DOHH2 (cell line): Measurements from ENCODE around the gene GLIS2.

Source experiments
- H3F3A ChIP-seq: fragments of 200-600 bp; sonication (generic), shearing (Covaris generic); 2 replicates; pipeline ENCODE4 v1.6.0; 2016; ENCODE audit warnings: antibody characterized with exemption, mild to moderate bottlenecking; ENCODE audit not compliant: control insufficient read depth, insufficient read depth
- H3K27ac ChIP-seq: fragments of 200-600 bp; sonication (generic); 2 replicates; pipeline ENCODE4 v1.5.1; 2014; ENCODE audit warnings: low read depth, mild to moderate bottlenecking, low read length, moderate library complexity
- H3K27me3 ChIP-seq: fragments of 200-600 bp; sonication (generic); 2 replicates; pipeline ENCODE4 v1.6.1; 2014; ENCODE audit warnings: mild to moderate bottlenecking, low read length, mixed read lengths; ENCODE audit not compliant: control insufficient read depth
- H3K36me3 ChIP-seq: fragments of 200-600 bp; sonication (generic); 2 replicates; pipeline ENCODE4 v1.6.1; 2014; ENCODE audit warnings: mild to moderate bottlenecking, low read length, moderate library complexity, mixed read lengths; ENCODE audit not compliant: control insufficient read depth
- H3K4me1 ChIP-seq: fragments of 200-600 bp; sonication (generic); 2 replicates; pipeline ENCODE4 v1.6.1; 2014; ENCODE audit warnings: mild to moderate bottlenecking, low read length, mixed read lengths; ENCODE audit not compliant: control insufficient read depth
- H3K4me2 ChIP-seq: fragments of 200-600 bp; sonication (generic); 2 replicates; pipeline ENCODE4 v1.6.0; 2014; ENCODE audit warnings: mild to moderate bottlenecking, low read length, moderate library complexity
- H3K4me3 ChIP-seq: fragments of 200-600 bp; sonication (generic); 2 replicates; pipeline ENCODE4 v1.5.1; 2014; ENCODE audit warnings: mild to moderate bottlenecking, low read length, mixed read lengths
- H3K79me2 ChIP-seq: fragments of 200-600 bp; sonication (generic); 2 replicates; pipeline ENCODE4 v1.6.1; 2014; ENCODE audit warnings: mild to moderate bottlenecking, low read length, mixed read lengths; ENCODE audit not compliant: control insufficient read depth
- H3K9me2 ChIP-seq: fragments of 200-600 bp; sonication (generic); replicated peaks from 2 replicates; pipeline ENCODE4 v1.6.1; 2014; ENCODE audit warnings: mild to moderate bottlenecking, low read length, mixed read lengths; ENCODE audit not compliant: control insufficient read depth
- H3K9me3 ChIP-seq: fragments of 200-600 bp; sonication (generic); 2 replicates; pipeline ENCODE4 v1.6.1; 2014; ENCODE audit warnings: antibody characterized with exemption, low read length, mixed read lengths; ENCODE audit not compliant: control insufficient read depth, insufficient read depth
- H4K20me1 ChIP-seq: fragments of 200-600 bp; sonication (generic); 2 replicates; pipeline ENCODE4 v1.6.0; 2014; ENCODE audit warnings: low read depth, mild to moderate bottlenecking, antibody characterized with exemption, low read length, moderate library complexity; ENCODE audit not compliant: control insufficient read depth, insufficient read depth
- CTCF ChIP-seq: fragments of 200-600 bp; sonication (generic); IDR thresholded peaks from one replicate; pipeline ENCODE4 v1.5.1; 2014; ENCODE audit warnings: antibody characterized with exemption, mild to moderate bottlenecking, low read depth, low read length; ENCODE audit not compliant: poor library complexity, severe bottlenecking
- EZH2phosphoT487 ChIP-seq: fragments of 200-600 bp; sonication (generic); IDR thresholded peaks from 2 replicates; pipeline ENCODE4 v1.6.1; 2017; ENCODE audit warnings: borderline replicate concordance, mild to moderate bottlenecking, antibody characterized with exemption, low read length, moderate library complexity, mixed read lengths

Gene GLIS2

GRCh38 chr16:4322121-4323052, 6.5 kb downstream of the GLIS2 start:
- H3K4me3 ChIP-seq: no peak overlapping the region
- H3K9me2 ChIP-seq: no peaks in the 10 kb centered on the region
- H3K27me3 ChIP-seq: peaks cover 38% of the 10 kb centered on the region
- H3K79me2 ChIP-seq: no peaks in the 10 kb centered on the region
- TF ChIP-seq CTCF (no peak), EZH2phosphoT487 (no peak)
- peaks cover 16% of the 10 kb centered on the region for H3K4me1 ChIP-seq
- H4K20me1 ChIP-seq: no peaks in the 10 kb centered on the region
- H3K4me2 ChIP-seq: no peak overlapping the region
- no peaks in the 10 kb centered on the region for H3F3A ChIP-seq
- no peaks in the 10 kb centered on the region for H3K36me3 ChIP-seq
- H3K9me3 ChIP-seq: no peaks in the 10 kb centered on the region
- H3K27ac ChIP-seq: no peak overlapping the region

GRCh38 chr16:4323071-4323844, 7.4 kb downstream of the GLIS2 start:
- Histone ChIP-seq H3K4me1 (peaks cover 22% of the 10 kb centered on the region), H3K4me3 (no peak overlapping the region), H3K27me3 (peaks cover 37% of the 10 kb centered on the region), H3K9me2 (no peaks in the 10 kb centered on the region), H3K36me3 (no peaks in the 10 kb centered on the region), H3K9me3 (no peaks in the 10 kb centered on the region), H3F3A (no peaks in the 10 kb centered on the region), H3K79me2 (no peaks in the 10 kb centered on the region), H3K27ac (no peak overlapping the region), H4K20me1 (no peaks in the 10 kb centered on the region), H3K4me2 (no peak overlapping the region)
- no peak for TF ChIP-seq EZH2phosphoT487
- no peak for TF ChIP-seq CTCF

GRCh38 chr16:4323845-4324488, 8.1 kb downstream of the GLIS2 start:
- Histone ChIP-seq H3K9me3 (no peaks in the 10 kb centered on the region), H3K27me3 (peaks cover 35% of the 10 kb centered on the region), H3K79me2 (no peaks in the 10 kb centered on the region), H3K36me3 (no peaks in the 10 kb centered on the region), H3K4me1 (peaks cover 24% of the 10 kb centered on the region), H3K4me2 (no peak overlapping the region), H3K27ac (no peak overlapping the region), H3K4me3 (no peak overlapping the region), H3F3A (no peaks in the 10 kb centered on the region), H4K20me1 (no peaks in the 10 kb centered on the region), H3K9me2 (no peaks in the 10 kb centered on the region)
- TF ChIP-seq EZH2phosphoT487: no peak
